Uterus (tissue), 4 donors: ENCODE results near the gene KREMEN1. TPM values are rescaled to one million over a fixed set of nuclear protein-coding genes. Genes with fewer than 3 reads are reported as not detected.

Experiments
- DNase-seq, 2 donors: peaks; one replicate each; pipeline ENCODE4 v3.0.0-alpha.2; 2019 to 2020
- H3K27ac ChIP-seq, 2 donors: fragments of 200-600 bp; sonication (generic); 1 replicate in 1 of 2; 2 replicates in 1 of 2; pipeline ENCODE4 v1.5.1; 2016 to 2018
- H3K27me3 ChIP-seq, 2 donors: fragments of 200-600 bp; sonication (generic); one replicate each; pipeline ENCODE4 v1.5.1; 2018 to 2019; ENCODE audit warnings: control low read depth in 1 of 2
- H3K36me3 ChIP-seq, 2 donors: fragments of 200-600 bp; sonication (generic); one replicate each; pipeline ENCODE4 v1.5.1; 2019; ENCODE audit warnings: control low read depth in 1 of 2
- H3K4me1 ChIP-seq, 2 donors: fragments of 200-600 bp; sonication (generic); one replicate each; pipeline ENCODE4 v1.5.1; 2018 to 2019; ENCODE audit warnings: control low read depth in 1 of 2
- H3K4me3 ChIP-seq, 2 donors: fragments of 200-600 bp; sonication (generic); 1 replicate in 1 of 2; 2 replicates in 1 of 2; pipeline ENCODE4 v1.5.1; 2018 to 2019; ENCODE audit warnings: mild to moderate bottlenecking in 1 of 2
- H3K9me3 ChIP-seq, 2 donors: fragments of 200-600 bp; sonication (generic); one replicate each; pipeline ENCODE4 v1.5.1; 2019; ENCODE audit warnings: control low read depth in 1 of 2
- POLR2A ChIP-seq, 2 donors: fragments of 450-650 bp; IDR thresholded peaks; one replicate each; pipeline ENCODE4 v1.6.1; 2016; ENCODE audit warnings: antibody characterized with exemption in 2 of 2, mild to moderate bottlenecking in 1 of 2, moderate library complexity in 1 of 2
- intact Hi-C: fragments of 100-400 bp; cut with DNase I; formaldehyde crosslinking; loops from one replicate; pipeline ENCODE4 v1.15.1; 2023; ENCODE audit warnings: low total_unique reads
- total RNA-seq, 4 donors: library from RNA; depleted of rRNA in 3 of 4; stranded (reverse); fragments of >200 nt in 3 of 4; gene quantifications; one replicate each; pipeline versions ENCODE4 v1.1.0 to v1.2.4, GENCODE V29; 2014 to 2023
- TF ChIP-seq, protein P1 (sequence below), 4 experiments: fragments of 200-600 bp in 2 of 4; fragments of 450-650 bp in 2 of 4; sonication (generic) in 2 of 4; IDR thresholded peaks; one replicate each; pipeline ENCODE4 v1.5.1; 2016 to 2019; ENCODE audit warnings: antibody characterized with exemption in 4 of 4, mild to moderate bottlenecking in 2 of 4, moderate library complexity in 1 of 4
- donor health status: DM: yes; HTN: yes; CAD: no.

Gene KREMEN1
- total RNA-seq, 4 donors from 2014 or later: 5.9 to 25.1 (median 10.2) TPM

- Histone ChIP-seq H3K4me1 (no peaks in the 10 kb centered on the region), H3K27me3 (no peaks in the 10 kb centered on the region), H3K36me3 (no peaks in the 10 kb centered on the region), H3K9me3 (peaks cover 0 to 10% of the 10 kb centered on the region in 2 donors), H3K4me3 (no peak overlapping the region), H3K27ac (no peak overlapping the region)
- no peak for DNase-seq
- TF ChIP-seq, protein P1, sequence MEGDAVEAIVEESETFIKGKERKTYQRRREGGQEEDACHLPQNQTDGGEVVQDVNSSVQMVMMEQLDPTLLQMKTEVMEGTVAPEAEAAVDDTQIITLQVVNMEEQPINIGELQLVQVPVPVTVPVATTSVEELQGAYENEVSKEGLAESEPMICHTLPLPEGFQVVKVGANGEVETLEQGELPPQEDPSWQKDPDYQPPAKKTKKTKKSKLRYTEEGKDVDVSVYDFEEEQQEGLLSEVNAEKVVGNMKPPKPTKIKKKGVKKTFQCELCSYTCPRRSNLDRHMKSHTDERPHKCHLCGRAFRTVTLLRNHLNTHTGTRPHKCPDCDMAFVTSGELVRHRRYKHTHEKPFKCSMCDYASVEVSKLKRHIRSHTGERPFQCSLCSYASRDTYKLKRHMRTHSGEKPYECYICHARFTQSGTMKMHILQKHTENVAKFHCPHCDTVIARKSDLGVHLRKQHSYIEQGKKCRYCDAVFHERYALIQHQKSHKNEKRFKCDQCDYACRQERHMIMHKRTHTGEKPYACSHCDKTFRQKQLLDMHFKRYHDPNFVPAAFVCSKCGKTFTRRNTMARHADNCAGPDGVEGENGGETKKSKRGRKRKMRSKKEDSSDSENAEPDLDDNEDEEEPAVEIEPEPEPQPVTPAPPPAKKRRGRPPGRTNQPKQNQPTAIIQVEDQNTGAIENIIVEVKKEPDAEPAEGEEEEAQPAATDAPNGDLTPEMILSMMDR (IDR thresholded peaks at IDR 0.05): no peak
- no peak for TF ChIP-seq POLR2A (IDR thresholded peaks at IDR 0.05)
- intact Hi-C loops: no loop called here
These were observed 99.4 kb downstream of the KREMEN1 start for GRCh38 chr22:29172216-29172615.

DNA sequence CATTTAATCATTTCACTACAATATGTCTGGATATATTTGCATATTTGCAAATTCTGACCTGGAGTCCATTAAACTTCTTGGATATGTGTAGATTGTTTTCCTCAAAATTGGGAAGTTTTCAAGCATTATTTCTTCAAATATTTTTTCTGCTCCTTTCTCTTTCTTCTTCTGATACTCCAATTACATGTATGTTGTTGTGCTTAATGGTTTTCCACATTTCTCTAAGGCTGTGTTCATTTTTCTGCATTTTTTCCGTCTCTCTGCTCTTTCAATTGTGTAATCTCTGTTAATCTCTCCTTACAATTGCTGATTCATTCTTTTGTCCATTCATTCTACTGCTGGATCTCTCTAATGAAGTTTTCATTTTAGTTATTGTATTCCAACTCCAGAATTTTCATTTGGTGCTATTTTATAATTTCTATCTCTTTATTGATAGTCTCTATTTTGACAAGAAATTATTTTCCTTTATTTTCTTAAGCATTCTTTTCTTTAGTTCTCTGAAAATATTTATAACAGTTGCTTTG, 102.5 kb downstream of the KREMEN1 start:
- Histone ChIP-seq H3K27me3 (no peaks in the 10 kb centered on the region), H3K36me3 (no peaks in the 10 kb centered on the region), H3K9me3 (peaks cover 0 to 10% of the 10 kb centered on the region in 2 donors), H3K4me3 (no peak overlapping the region), H3K27ac (no peak overlapping the region), H3K4me1 (no peaks in the 10 kb centered on the region)
- TF ChIP-seq, protein P1 (IDR thresholded peaks at IDR 0.05): no peak
- TF ChIP-seq POLR2A (IDR thresholded peaks at IDR 0.05): no peak
- DNase-seq: no peak
- intact Hi-C loops: no loop called here

- no peak for DNase-seq
- H3K36me3 ChIP-seq: no peaks in the 10 kb centered on the region
- no peak overlapping the region for H3K27ac ChIP-seq
- no peak for TF ChIP-seq POLR2A (IDR thresholded peaks at IDR 0.05)
- TF ChIP-seq, protein P1 (IDR thresholded peaks at IDR 0.05): no peak
- no peaks in the 10 kb centered on the region for H3K9me3 ChIP-seq
- no peak overlapping the region for H3K4me3 ChIP-seq
- intact Hi-C loops: no loop called here
- H3K4me1 ChIP-seq: no peaks in the 10 kb centered on the region
- no peaks in the 10 kb centered on the region for H3K27me3 ChIP-seq
These were observed 111.4 kb downstream of the KREMEN1 start for GRCh38 chr22:29183971-29184848.

DNA sequence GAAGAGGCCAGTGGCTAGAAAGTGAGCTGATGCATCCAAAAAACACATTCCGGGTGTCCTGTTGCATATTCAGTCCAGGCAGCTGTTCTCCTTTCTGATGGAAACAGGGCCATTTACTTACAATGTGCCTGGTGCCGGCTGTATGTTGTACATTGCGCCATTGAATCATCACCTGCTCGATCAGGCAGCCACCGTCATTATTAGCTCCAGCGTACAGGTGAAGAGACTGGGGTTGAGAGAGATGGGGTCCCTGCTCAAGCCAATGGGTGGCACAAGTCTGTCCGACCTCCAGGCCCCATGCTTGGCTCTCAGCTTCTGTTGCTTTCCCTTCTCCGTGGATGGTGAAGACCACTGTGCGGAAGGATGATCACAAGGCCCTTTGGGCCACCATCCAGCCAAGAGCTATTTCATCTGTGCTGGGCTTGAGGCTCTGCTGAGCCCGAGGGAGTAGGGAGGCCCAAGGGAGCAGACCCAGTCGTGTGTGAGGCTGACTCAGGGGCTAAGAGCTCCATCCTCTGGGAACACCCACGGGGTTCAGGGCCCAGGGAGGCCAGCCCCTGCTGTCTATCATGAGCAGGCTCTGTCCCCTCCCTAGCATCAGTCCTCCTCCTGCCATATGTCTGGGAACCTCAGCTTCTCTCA, 112.1 kb downstream of the KREMEN1 start:
- no peak for TF ChIP-seq POLR2A (IDR thresholded peaks at IDR 0.05)
- TF ChIP-seq, protein P1 (IDR thresholded peaks at IDR 0.05): no peak
- Histone ChIP-seq H3K27ac (no peak overlapping the region), H3K9me3 (no peaks in the 10 kb centered on the region), H3K4me1 (no peaks in the 10 kb centered on the region), H3K36me3 (no peaks in the 10 kb centered on the region), H3K27me3 (no peaks in the 10 kb centered on the region), H3K4me3 (no peak overlapping the region)
- intact Hi-C loops: no loop called here
- DNase-seq: no peak

GRCh38 chr22:29186302-29186701, 113.5 kb downstream of the KREMEN1 start:
- intact Hi-C loops: no loop called here
- TF ChIP-seq, protein P1 (IDR thresholded peaks at IDR 0.05): no peak

More at GRCh38 chr22:29186302-29186701, 113.5 kb downstream of the KREMEN1 start:
- Histone ChIP-seq H3K4me1 (no peaks in the 10 kb centered on the region), H3K9me3 (no peaks in the 10 kb centered on the region), H3K4me3 (no peak overlapping the region), H3K27me3 (no peaks in the 10 kb centered on the region), H3K36me3 (no peaks in the 10 kb centered on the region), H3K27ac (no peak overlapping the region)
- DNase-seq: no peak
